NCI-H774 (cell line): Measurements from ENCODE around the gene LCMT2.

ENCODE experiments used
- DNase-seq: peaks from one replicate; lab custom pipeline; 2025; lab: John Stamatoyannopoulos, UW

Gene LCMT2

GRCh38 chr15:43275740-43276562 lies 54.4 kb downstream of the LCMT2 start:
- DNase-seq, result no peak

GRCh38 chr15:43274136-43274535 lies 56.2 kb downstream of the LCMT2 start:
- no peak for DNase-seq
